DOHH2 (cell line): Measurements from ENCODE around the gene EPB41L4B.

Experiments used
- CTCF ChIP-seq: fragments of 200-600 bp; sonication (generic); IDR thresholded peaks from one replicate; pipeline ENCODE4 v1.5.1; 2014; ENCODE audit warnings: antibody characterized with exemption, mild to moderate bottlenecking, low read depth, low read length; ENCODE audit not compliant: poor library complexity, severe bottlenecking
- EZH2phosphoT487 ChIP-seq: fragments of 200-600 bp; sonication (generic); IDR thresholded peaks from 2 replicates; pipeline ENCODE4 v1.6.1; 2017; ENCODE audit warnings: borderline replicate concordance, mild to moderate bottlenecking, antibody characterized with exemption, low read length, moderate library complexity, mixed read lengths

- TF ChIP-seq CTCF (no peak), EZH2phosphoT487 (no peak)
These were observed 13.2 kb downstream of the EPB41L4B start for GRCh38 chr9:109307380-109308240.
